WTC11 (cell line): ENCODE results near the gene RFX7. TPM values are rescaled to one million over a fixed set of nuclear protein-coding genes. Genes with fewer than 3 reads are reported as not detected.

Experiments
- ATAC-seq: fragments of 200-7000 bp; cut with Tn5 transposase; 2 replicates; pipeline ENCODE4 v1.10.0; 2021; ENCODE audit warnings: mild to moderate bottlenecking, moderate library complexity
- CTCF ChIA-PET: fragments of 300-600 bp; sonication (Branson Sonifier 250); formaldehyde crosslinking; loops from one replicate; lab custom pipeline; 2021; ENCODE audit warnings: antibody characterized with exemption; lab: Charles Lee
- POLR2A ChIA-PET: fragments of 350-600 bp; sonication (Branson Sonifier 250); formaldehyde crosslinking; loops from one replicate; lab custom pipeline; 2021; ENCODE audit warnings: antibody characterized with exemption; lab: Charles Lee
- DNase-seq: peaks from one replicate; pipeline ENCODE4 v3.0.0; 2021; ENCODE audit warnings: low spot score
- H3K27ac Mint-ChIP-seq: 2 replicates; pipeline ENCODE4 v1.8.0; 2021; ENCODE audit warnings: mixed read lengths
- H3K27me3 Mint-ChIP-seq: 2 replicates; pipeline ENCODE4 v1.8.0; 2021; ENCODE audit warnings: low read depth, mild to moderate bottlenecking, moderate library complexity, mixed read lengths
- H3K36me3 Mint-ChIP-seq: 2 replicates; pipeline ENCODE4 v1.8.0; 2021; ENCODE audit warnings: mixed read lengths
- H3K4me1 Mint-ChIP-seq: 2 replicates; pipeline ENCODE4 v1.8.0; 2022; ENCODE audit warnings: mixed read lengths
- H3K4me3 Mint-ChIP-seq: 2 replicates; pipeline ENCODE4 v1.8.0; 2021; ENCODE audit warnings: mild to moderate bottlenecking, moderate library complexity, mixed read lengths
- H3K9me3 Mint-ChIP-seq: 2 replicates; pipeline ENCODE4 v1.8.0; 2021; ENCODE audit warnings: mixed read lengths
- CBFB ChIP-seq: sonication (generic); formaldehyde crosslinking; IDR thresholded peaks from 2 replicates; pipeline ENCODE4 v1.8.1; 2022; ENCODE audit warnings: mild to moderate bottlenecking, low read depth, missing genetic modification reagents
- CREM ChIP-seq: sonication (generic); formaldehyde crosslinking; IDR thresholded peaks from 2 replicates; pipeline ENCODE4 v1.8.1; 2022; ENCODE audit warnings: mild to moderate bottlenecking, missing genetic modification reagents, moderate library complexity
- ELF4 ChIP-seq: sonication (generic); formaldehyde crosslinking; IDR thresholded peaks from 2 replicates; pipeline ENCODE4 v1.8.1; 2022; ENCODE audit warnings: low read depth, mild to moderate bottlenecking, moderate library complexity, missing genetic modification reagents
- FOXJ3 ChIP-seq: sonication (generic); formaldehyde crosslinking; IDR thresholded peaks from 2 replicates; pipeline ENCODE4 v1.9.0; 2021; ENCODE audit warnings: missing genetic modification reagents, mild to moderate bottlenecking, borderline replicate concordance
- FOXP1 ChIP-seq: sonication (generic); formaldehyde crosslinking; IDR thresholded peaks from 2 replicates; pipeline ENCODE4 v1.8.0; 2022; ENCODE audit warnings: missing genetic modification reagents, mild to moderate bottlenecking, moderate library complexity, borderline replicate concordance
- GABPB1 ChIP-seq: sonication (generic); formaldehyde crosslinking; IDR thresholded peaks from 2 replicates; pipeline ENCODE4 v1.8.1; 2023; ENCODE audit warnings: mild to moderate bottlenecking, missing genetic modification reagents
- GRHL2 ChIP-seq: fragments of 250-450 bp; sonication (Bioruptor Pico); IDR thresholded peaks from 2 replicates; pipeline ENCODE4 v1.8.0; 2022; ENCODE audit warnings: mild to moderate bottlenecking, moderate library complexity; ENCODE audit not compliant: insufficient replicate concordance, severe bottlenecking
- GTF2I ChIP-seq: fragments of 250-450 bp; sonication (Bioruptor Pico); conservative IDR thresholded peaks from 2 replicates; pipeline ENCODE4 v1.4.0; 2021; ENCODE audit warnings: mild to moderate bottlenecking
- HMGA2 ChIP-seq: fragments of 250-450 bp; sonication (Bioruptor Pico); IDR thresholded peaks from 2 replicates; pipeline ENCODE4 v1.4.0; 2021; ENCODE audit warnings: mild to moderate bottlenecking, moderate library complexity
- JUN ChIP-seq: sonication (generic); formaldehyde crosslinking; IDR thresholded peaks from 2 replicates; pipeline ENCODE4 v1.8.0; 2023; ENCODE audit warnings: mild to moderate bottlenecking, missing genetic modification reagents
- KAT7 ChIP-seq: sonication (generic); formaldehyde crosslinking; IDR thresholded peaks from 2 replicates; pipeline ENCODE4 v1.8.1; 2023; ENCODE audit warnings: missing genetic modification reagents, mild to moderate bottlenecking, borderline replicate concordance
- MYBL2 ChIP-seq: sonication (generic); formaldehyde crosslinking; IDR thresholded peaks from 2 replicates; pipeline ENCODE4 v1.8.1; 2023; ENCODE audit warnings: mild to moderate bottlenecking, moderate library complexity, missing genetic modification reagents
- NFE2L1 ChIP-seq: sonication (generic); formaldehyde crosslinking; IDR thresholded peaks from 2 replicates; pipeline ENCODE4 v1.8.1; 2023; ENCODE audit warnings: missing genetic modification reagents
- RORB ChIP-seq: fragments of 250-450 bp; sonication (Bioruptor Pico); IDR thresholded peaks from 2 replicates; pipeline ENCODE4 v1.9.0; 2021; ENCODE audit warnings: mild to moderate bottlenecking
- SP1 ChIP-seq: sonication (generic); formaldehyde crosslinking; conservative IDR thresholded peaks from 2 replicates; pipeline ENCODE4 v1.8.1; 2022; ENCODE audit warnings: missing genetic modification reagents
- TP53 ChIP-seq: sonication (generic); formaldehyde crosslinking; IDR thresholded peaks from 2 replicates; pipeline ENCODE4 v1.8.1; 2023; ENCODE audit warnings: mild to moderate bottlenecking, missing genetic modification reagents
- ZNF121 ChIP-seq: sonication (generic); formaldehyde crosslinking; IDR thresholded peaks from 2 replicates; pipeline ENCODE4 v1.8.0; 2023; ENCODE audit warnings: missing genetic modification reagents
- ZNF263 ChIP-seq: sonication (generic); formaldehyde crosslinking; IDR thresholded peaks from 2 replicates; pipeline ENCODE4 v1.8.1; 2022; ENCODE audit warnings: low read depth, mild to moderate bottlenecking, moderate library complexity, missing genetic modification reagents
- ZNF317 ChIP-seq: sonication (generic); formaldehyde crosslinking; IDR thresholded peaks from 2 replicates; pipeline ENCODE4 v1.8.1; 2023; ENCODE audit warnings: low read depth, mild to moderate bottlenecking, moderate library complexity, missing genetic modification reagents, borderline replicate concordance
- ZNF423 ChIP-seq: fragments of 250-450 bp; sonication (Bioruptor Pico); IDR thresholded peaks from 2 replicates; pipeline ENCODE4 v2.1.2; 2022; ENCODE audit warnings: mild to moderate bottlenecking, moderate library complexity
- total RNA-seq: library from RNA; stranded (reverse); gene quantifications from 3 replicates; pipeline ENCODE4 v1.2.3, GENCODE V29; 2021
- TF ChIP-seq, protein P1 (sequence below): fragments of 250-450 bp; sonication (Bioruptor Pico); IDR thresholded peaks from 2 replicates; pipeline ENCODE4 v1.9.0; 2021; ENCODE audit warnings: moderate library complexity, mild to moderate bottlenecking, inconsistent platforms, borderline replicate concordance
- TF ChIP-seq, protein P2 (sequence below): sonication (generic); formaldehyde crosslinking; IDR thresholded peaks from 2 replicates; pipeline ENCODE4 v1.8.1; 2022; ENCODE audit warnings: low read depth, missing genetic modification reagents, borderline replicate concordance
- TF ChIP-seq, protein P3 (sequence below): sonication (generic); formaldehyde crosslinking; IDR thresholded peaks from 2 replicates; pipeline ENCODE4 v1.8.0; 2022; ENCODE audit warnings: missing genetic modification reagents
- TF ChIP-seq, protein P4 (sequence below): sonication (generic); formaldehyde crosslinking; conservative IDR thresholded peaks from 2 replicates; pipeline ENCODE4 v1.8.1; 2022; ENCODE audit warnings: mild to moderate bottlenecking, missing genetic modification reagents
- TF ChIP-seq, protein P5 (sequence below): sonication (generic); formaldehyde crosslinking; IDR thresholded peaks from 2 replicates; pipeline ENCODE4 v1.8.0; 2022; ENCODE audit warnings: mild to moderate bottlenecking, missing genetic modification reagents
- TF ChIP-seq, protein P6 (sequence below): fragments of 200-600 bp; IDR thresholded peaks from 2 replicates; pipeline ENCODE4 v1.8.0; 2022; ENCODE audit warnings: antibody characterized with exemption
- TF ChIP-seq, protein P7 (sequence below): sonication (generic); formaldehyde crosslinking; IDR thresholded peaks from 2 replicates; pipeline ENCODE4 v1.8.1; 2022; ENCODE audit warnings: mild to moderate bottlenecking, missing genetic modification reagents, moderate library complexity, borderline replicate concordance

RFX7 gene
- total RNA-seq, 1 experiment from 2014 or later = 36.0 TPM

DNA sequence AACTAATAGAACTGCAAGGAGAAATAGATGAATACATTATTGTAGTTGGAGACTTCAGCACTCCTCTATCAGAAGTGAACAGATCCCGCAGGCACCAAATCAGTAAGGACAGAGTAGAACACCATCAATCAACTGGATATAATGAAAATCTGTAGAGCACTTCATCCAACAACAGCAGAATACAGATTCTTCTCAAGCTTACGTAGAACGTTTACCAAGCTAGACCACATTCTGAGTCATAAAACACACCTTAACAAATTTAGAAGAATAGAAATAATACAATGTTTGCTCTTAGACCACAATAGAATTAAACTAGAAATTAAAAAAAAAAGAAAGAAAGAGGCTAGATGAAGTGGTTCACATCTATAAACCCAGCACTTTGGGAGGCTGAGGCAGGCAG is 179.5 kb downstream of the RFX7 start:
- H3K27me3 Mint-ChIP-seq = no peaks in the 10 kb centered on the region; the same call in 1 of the 2 replicates
- H3K9me3 Mint-ChIP-seq = no peaks in the 10 kb centered on the region
- ChIA-PET CTCF (no interaction called here), POLR2A (no interaction called here)
- DNase-seq = no peak
- no peak for ATAC-seq
- H3K27ac Mint-ChIP-seq = no peak overlapping the region
- H3K4me1 Mint-ChIP-seq = no peaks in the 10 kb centered on the region
- TF ChIP-seq JUN (CRISPR knock-in tag) = no peak
- TF ChIP-seq GRHL2 (CRISPR knock-in tag) = no peak
- TF ChIP-seq, protein P1, sequence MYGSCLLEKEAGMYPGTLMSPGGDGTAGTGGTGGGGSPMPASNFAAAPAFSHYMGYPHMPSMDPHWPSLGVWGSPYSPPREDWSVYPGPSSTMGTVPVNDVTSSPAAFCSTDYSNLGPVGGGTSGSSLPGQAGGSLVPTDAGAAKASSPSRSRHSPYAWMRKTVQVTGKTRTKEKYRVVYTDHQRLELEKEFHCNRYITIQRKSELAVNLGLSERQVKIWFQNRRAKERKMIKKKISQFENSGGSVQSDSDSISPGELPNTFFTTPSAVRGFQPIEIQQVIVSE (CRISPR knock-in tag) = no peak
- no peak for TF ChIP-seq SP1 (CRISPR knock-in tag)
- TF ChIP-seq KAT7 = no peak
- TF ChIP-seq GTF2I = no peak
- no peak for TF ChIP-seq ZNF423 (CRISPR knock-in tag)
- TF ChIP-seq CREM (CRISPR knock-in tag) = no peak
- no peak for TF ChIP-seq MYBL2 (CRISPR knock-in tag)
- TF ChIP-seq FOXP1 (CRISPR knock-in tag) = no peak
- no peak for TF ChIP-seq ZNF317 (CRISPR knock-in tag)
- TF ChIP-seq ELF4 (CRISPR knock-in tag) = no peak
- TF ChIP-seq RORB = no peak
- TF ChIP-seq, protein P2, sequence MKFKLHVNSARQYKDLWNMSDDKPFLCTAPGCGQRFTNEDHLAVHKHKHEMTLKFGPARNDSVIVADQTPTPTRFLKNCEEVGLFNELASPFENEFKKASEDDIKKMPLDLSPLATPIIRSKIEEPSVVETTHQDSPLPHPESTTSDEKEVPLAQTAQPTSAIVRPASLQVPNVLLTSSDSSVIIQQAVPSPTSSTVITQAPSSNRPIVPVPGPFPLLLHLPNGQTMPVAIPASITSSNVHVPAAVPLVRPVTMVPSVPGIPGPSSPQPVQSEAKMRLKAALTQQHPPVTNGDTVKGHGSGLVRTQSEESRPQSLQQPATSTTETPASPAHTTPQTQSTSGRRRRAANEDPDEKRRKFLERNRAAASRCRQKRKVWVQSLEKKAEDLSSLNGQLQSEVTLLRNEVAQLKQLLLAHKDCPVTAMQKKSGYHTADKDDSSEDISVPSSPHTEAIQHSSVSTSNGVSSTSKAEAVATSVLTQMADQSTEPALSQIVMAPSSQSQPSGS (CRISPR knock-in tag) = no peak
- no peak for TF ChIP-seq TP53 (CRISPR knock-in tag)
- TF ChIP-seq, protein P3, sequence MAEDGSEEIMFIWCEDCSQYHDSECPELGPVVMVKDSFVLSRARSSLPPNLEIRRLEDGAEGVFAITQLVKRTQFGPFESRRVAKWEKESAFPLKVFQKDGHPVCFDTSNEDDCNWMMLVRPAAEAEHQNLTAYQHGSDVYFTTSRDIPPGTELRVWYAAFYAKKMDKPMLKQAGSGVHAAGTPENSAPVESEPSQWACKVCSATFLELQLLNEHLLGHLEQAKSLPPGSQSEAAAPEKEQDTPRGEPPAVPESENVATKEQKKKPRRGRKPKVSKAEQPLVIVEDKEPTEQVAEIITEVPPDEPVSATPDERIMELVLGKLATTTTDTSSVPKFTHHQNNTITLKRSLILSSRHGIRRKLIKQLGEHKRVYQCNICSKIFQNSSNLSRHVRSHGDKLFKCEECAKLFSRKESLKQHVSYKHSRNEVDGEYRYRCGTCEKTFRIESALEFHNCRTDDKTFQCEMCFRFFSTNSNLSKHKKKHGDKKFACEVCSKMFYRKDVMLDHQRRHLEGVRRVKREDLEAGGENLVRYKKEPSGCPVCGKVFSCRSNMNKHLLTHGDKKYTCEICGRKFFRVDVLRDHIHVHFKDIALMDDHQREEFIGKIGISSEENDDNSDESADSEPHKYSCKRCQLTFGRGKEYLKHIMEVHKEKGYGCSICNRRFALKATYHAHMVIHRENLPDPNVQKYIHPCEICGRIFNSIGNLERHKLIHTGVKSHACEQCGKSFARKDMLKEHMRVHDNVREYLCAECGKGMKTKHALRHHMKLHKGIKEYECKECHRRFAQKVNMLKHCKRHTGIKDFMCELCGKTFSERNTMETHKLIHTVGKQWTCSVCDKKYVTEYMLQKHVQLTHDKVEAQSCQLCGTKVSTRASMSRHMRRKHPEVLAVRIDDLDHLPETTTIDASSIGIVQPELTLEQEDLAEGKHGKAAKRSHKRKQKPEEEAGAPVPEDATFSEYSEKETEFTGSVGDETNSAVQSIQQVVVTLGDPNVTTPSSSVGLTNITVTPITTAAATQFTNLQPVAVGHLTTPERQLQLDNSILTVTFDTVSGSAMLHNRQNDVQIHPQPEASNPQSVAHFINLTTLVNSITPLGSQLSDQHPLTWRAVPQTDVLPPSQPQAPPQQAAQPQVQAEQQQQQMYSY (CRISPR knock-in tag) = no peak
- H3K4me3 Mint-ChIP-seq = no peak overlapping the region
- no peaks in the 10 kb centered on the region for H3K36me3 Mint-ChIP-seq

DNA sequence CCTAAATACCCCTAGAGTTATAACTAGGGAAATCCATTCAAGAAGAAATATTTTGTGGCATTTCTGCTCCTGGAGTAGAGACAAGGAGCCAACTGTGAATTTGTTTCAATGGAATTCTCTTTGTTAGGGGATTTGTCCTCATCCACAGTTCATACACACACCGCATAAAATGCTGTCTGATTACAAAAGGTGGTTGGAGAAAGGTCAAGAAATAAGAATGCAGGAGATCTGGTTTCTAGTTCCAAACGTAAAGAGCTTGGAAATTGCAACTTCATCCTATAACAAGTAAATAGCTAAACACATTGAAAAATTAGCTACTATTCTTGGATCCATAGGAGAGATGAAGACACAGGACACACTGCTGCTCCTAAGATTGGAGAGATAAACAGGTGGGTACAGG is 184.0 kb downstream of the RFX7 start:
- ChIA-PET CTCF (no interaction called here), POLR2A (no interaction called here)
- ATAC-seq (no peak), DNase-seq (no peak)
- H3K9me3 Mint-ChIP-seq = no peaks in the 10 kb centered on the region
- no peak overlapping the region for H3K4me3 Mint-ChIP-seq
- H3K27ac Mint-ChIP-seq = no peak overlapping the region
- no peaks in the 10 kb centered on the region for H3K36me3 Mint-ChIP-seq
- no peaks in the 10 kb centered on the region for H3K4me1 Mint-ChIP-seq
- H3K27me3 Mint-ChIP-seq = no peaks in the 10 kb centered on the region; the same call in 1 of the 2 replicates
- TF ChIP-seq NFE2L1 (CRISPR knock-in tag) (no peak), ZNF121 (CRISPR knock-in tag) (no peak), GABPB1 (CRISPR knock-in tag) (no peak), ZNF263 (CRISPR knock-in tag) (no peak), ELF4 (CRISPR knock-in tag) (no peak), RORB (no peak), CBFB (CRISPR knock-in tag) (no peak), HMGA2 (no peak), FOXJ3 (CRISPR knock-in tag) (no peak)
- TF ChIP-seq, protein P4, sequence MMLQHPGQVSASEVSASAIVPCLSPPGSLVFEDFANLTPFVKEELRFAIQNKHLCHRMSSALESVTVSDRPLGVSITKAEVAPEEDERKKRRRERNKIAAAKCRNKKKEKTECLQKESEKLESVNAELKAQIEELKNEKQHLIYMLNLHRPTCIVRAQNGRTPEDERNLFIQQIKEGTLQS (CRISPR knock-in tag) = no peak
- TF ChIP-seq, protein P5, sequence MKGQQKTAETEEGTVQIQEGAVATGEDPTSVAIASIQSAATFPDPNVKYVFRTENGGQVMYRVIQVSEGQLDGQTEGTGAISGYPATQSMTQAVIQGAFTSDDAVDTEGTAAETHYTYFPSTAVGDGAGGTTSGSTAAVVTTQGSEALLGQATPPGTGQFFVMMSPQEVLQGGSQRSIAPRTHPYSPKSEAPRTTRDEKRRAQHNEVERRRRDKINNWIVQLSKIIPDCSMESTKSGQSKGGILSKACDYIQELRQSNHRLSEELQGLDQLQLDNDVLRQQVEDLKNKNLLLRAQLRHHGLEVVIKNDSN (CRISPR knock-in tag) = no peak
- TF ChIP-seq, protein P6, sequence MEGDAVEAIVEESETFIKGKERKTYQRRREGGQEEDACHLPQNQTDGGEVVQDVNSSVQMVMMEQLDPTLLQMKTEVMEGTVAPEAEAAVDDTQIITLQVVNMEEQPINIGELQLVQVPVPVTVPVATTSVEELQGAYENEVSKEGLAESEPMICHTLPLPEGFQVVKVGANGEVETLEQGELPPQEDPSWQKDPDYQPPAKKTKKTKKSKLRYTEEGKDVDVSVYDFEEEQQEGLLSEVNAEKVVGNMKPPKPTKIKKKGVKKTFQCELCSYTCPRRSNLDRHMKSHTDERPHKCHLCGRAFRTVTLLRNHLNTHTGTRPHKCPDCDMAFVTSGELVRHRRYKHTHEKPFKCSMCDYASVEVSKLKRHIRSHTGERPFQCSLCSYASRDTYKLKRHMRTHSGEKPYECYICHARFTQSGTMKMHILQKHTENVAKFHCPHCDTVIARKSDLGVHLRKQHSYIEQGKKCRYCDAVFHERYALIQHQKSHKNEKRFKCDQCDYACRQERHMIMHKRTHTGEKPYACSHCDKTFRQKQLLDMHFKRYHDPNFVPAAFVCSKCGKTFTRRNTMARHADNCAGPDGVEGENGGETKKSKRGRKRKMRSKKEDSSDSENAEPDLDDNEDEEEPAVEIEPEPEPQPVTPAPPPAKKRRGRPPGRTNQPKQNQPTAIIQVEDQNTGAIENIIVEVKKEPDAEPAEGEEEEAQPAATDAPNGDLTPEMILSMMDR = no peak
- TF ChIP-seq, protein P7, sequence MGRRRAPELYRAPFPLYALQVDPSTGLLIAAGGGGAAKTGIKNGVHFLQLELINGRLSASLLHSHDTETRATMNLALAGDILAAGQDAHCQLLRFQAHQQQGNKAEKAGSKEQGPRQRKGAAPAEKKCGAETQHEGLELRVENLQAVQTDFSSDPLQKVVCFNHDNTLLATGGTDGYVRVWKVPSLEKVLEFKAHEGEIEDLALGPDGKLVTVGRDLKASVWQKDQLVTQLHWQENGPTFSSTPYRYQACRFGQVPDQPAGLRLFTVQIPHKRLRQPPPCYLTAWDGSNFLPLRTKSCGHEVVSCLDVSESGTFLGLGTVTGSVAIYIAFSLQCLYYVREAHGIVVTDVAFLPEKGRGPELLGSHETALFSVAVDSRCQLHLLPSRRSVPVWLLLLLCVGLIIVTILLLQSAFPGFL (CRISPR knock-in tag) = no peak
